Measurements from ENCODE around the gene FGD3.

DNA sequence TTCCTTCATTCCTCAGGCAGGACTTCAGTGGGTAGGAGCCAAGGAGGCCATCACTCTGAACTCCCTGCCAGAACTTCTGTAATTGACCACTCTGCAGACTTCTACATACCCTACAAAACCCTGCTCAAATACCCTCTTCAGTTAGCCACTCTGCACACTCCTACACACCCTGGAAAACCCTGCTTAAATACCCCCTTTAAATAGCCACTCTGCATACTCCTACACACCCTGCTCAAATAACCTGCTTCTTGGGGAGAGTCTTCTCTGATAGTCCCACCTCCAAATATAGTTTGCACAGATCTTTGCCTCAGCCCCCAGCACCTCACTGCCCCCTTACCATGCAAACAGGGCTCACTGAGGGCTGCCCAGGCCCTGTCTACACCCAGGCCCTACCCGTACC is 130.0 kb downstream of the FGD3 start:
- TF ChIP-seq, protein P1, sequence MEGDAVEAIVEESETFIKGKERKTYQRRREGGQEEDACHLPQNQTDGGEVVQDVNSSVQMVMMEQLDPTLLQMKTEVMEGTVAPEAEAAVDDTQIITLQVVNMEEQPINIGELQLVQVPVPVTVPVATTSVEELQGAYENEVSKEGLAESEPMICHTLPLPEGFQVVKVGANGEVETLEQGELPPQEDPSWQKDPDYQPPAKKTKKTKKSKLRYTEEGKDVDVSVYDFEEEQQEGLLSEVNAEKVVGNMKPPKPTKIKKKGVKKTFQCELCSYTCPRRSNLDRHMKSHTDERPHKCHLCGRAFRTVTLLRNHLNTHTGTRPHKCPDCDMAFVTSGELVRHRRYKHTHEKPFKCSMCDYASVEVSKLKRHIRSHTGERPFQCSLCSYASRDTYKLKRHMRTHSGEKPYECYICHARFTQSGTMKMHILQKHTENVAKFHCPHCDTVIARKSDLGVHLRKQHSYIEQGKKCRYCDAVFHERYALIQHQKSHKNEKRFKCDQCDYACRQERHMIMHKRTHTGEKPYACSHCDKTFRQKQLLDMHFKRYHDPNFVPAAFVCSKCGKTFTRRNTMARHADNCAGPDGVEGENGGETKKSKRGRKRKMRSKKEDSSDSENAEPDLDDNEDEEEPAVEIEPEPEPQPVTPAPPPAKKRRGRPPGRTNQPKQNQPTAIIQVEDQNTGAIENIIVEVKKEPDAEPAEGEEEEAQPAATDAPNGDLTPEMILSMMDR (IDR thresholded peaks at IDR 0.05 in 8 of 11, conservative IDR thresholded peaks at IDR 0.05 in 3 of 11): no peak
- no peak for TF ChIP-seq POLR2AphosphoS5 (IDR thresholded peaks at IDR 0.05)

All from spleen (tissue), 7 donors.